Measurements from ENCODE around the gene SPEM3.

GRCh38 chr17:7440834-7441195, 12.2 kb downstream of the SPEM3 start:
- no peak for TF ChIP-seq CTCF (IDR thresholded peaks at IDR 0.05)
- TF ChIP-seq POLR2AphosphoS5 (IDR thresholded peaks at IDR 0.05) = no peak
